HepG2 (cell line): Measurements from ENCODE around the gene ARF5. TPM values are rescaled to one million over a fixed set of nuclear protein-coding genes. Genes with fewer than 3 reads are reported as not detected.

ENCODE experiments used
- FOXK2 ChIP-seq: fragments of 450-650 bp; IDR thresholded peaks from 2 replicates; pipeline ENCODE4 v1.6.1; 2016
- HMGXB4 ChIP-seq, 2 experiments: sonication (generic) in 1 of 2; formaldehyde crosslinking in 1 of 2; IDR thresholded peaks; 2 replicates each; pipeline versions ENCODE4 v1.4.0 to v1.6.1; 2018 to 2020; ENCODE audit warnings: missing genetic modification reagents in 2 of 2, borderline replicate concordance in 1 of 2, low read depth in 1 of 2, mild to moderate bottlenecking in 1 of 2, missing biosample characterization in 1 of 2
- KAT2B ChIP-seq: fragments of 150-350 bp; IDR thresholded peaks from 2 replicates; pipeline ENCODE4 v1.6.1; 2014; ENCODE audit warnings: low read depth, low read length, borderline replicate concordance
- KDM6A ChIP-seq: IDR thresholded peaks from 2 replicates; pipeline ENCODE4 v1.6.1; 2016; ENCODE audit warnings: low read depth
- NCOA2 ChIP-seq: sonication (generic); formaldehyde crosslinking; IDR thresholded peaks from 2 replicates; pipeline ENCODE4 v1.8.0; 2022; ENCODE audit warnings: inconsistent platforms
- NFAT5 ChIP-seq: sonication (generic); formaldehyde crosslinking; IDR thresholded peaks from 2 replicates; pipeline ENCODE4 v1.4.0; 2020; ENCODE audit warnings: missing genetic modification reagents
- SAP130 ChIP-seq: IDR thresholded peaks from 2 replicates; pipeline ENCODE4 v1.6.1; 2016; ENCODE audit warnings: low read depth
- ZFP91 ChIP-seq: sonication (generic); formaldehyde crosslinking; IDR thresholded peaks from 2 replicates; pipeline ENCODE4 v1.9.0; 2022; ENCODE audit warnings: missing genetic modification reagents, mild to moderate bottlenecking, borderline replicate concordance
- ZFY ChIP-seq: sonication (generic); formaldehyde crosslinking; IDR thresholded peaks from 2 replicates; pipeline ENCODE4 v1.4.0; 2020; ENCODE audit warnings: missing genetic modification reagents
- ZNF142 ChIP-seq: sonication (generic); formaldehyde crosslinking; IDR thresholded peaks from 2 replicates; pipeline ENCODE4 v1.4.0; 2020; ENCODE audit warnings: missing genetic modification reagents
- ZNF430 ChIP-seq: sonication (generic); formaldehyde crosslinking; IDR thresholded peaks from 2 replicates; pipeline ENCODE4 v1.9.0; 2021; ENCODE audit warnings: mild to moderate bottlenecking, missing genetic modification reagents
- ZNF816 ChIP-seq: sonication (generic); formaldehyde crosslinking; IDR thresholded peaks from 2 replicates; pipeline ENCODE4 v1.8.0; 2022; ENCODE audit warnings: missing genetic modification reagents, mild to moderate bottlenecking, borderline replicate concordance
- ZSCAN21 ChIP-seq: sonication (generic); formaldehyde crosslinking; IDR thresholded peaks from 2 replicates; pipeline ENCODE4 v1.8.0; 2022; ENCODE audit warnings: mild to moderate bottlenecking, missing genetic modification reagents, moderate library complexity, borderline replicate concordance
- polyA plus RNA-seq, 8 experiments: library from polyadenylated mRNA; depleted of rRNA in 3 of 8; stranded (reverse) in 7 of 8; unstranded in 1 of 8; fragments of >200 nt; fragmentation: Illumina TruSeq in 4 of 8; extraction: Trizol in 4 of 8; gene quantifications; 2 replicates each; pipeline versions ENCODE4 v1.2.1 to v1.2.3, GENCODE V29; 2011 to 2016; ENCODE audit warnings: low read depth in 4 of 8, missing spikeins in 1 of 8, mixed read lengths in 1 of 8; ENCODE audit not compliant: insufficient read depth in 1 of 8
- total RNA-seq, 5 experiments: library from RNA; depleted of rRNA; stranded (reverse); fragments of >200 nt; fragmentation: Illumina TruSeq; extraction: Trizol; gene quantifications; 2 replicates each; pipeline ENCODE4 v1.2.3, GENCODE V29; 2016; ENCODE audit warnings: low read depth in 1 of 5

Gene ARF5
- total and polyA plus RNA-seq, 2 of the 13 experiments (the other 11 are each of a cell fraction or from before 2014, with no cell fraction given), result 109 to 135 TPM

- TF ChIP-seq NFAT5 (CRISPR knock-in tag) (no peak; the same call in 1 of the 2 replicates), FOXK2 (no peak), NCOA2 (CRISPR knock-in tag) (no peak), ZNF816 (CRISPR knock-in tag) (peak; percentile 72), KAT2B (no peak), ZNF142 (CRISPR knock-in tag) (peak; percentile 55; the same call in 1 of the 2 replicates), ZSCAN21 (CRISPR knock-in tag) (peak; percentile 76; the same call in 1 of the 2 replicates), KDM6A (CRISPR knock-in tag) (no peak), ZFP91 (CRISPR knock-in tag) (peak; percentile 76; the same call in 1 of the 2 replicates), ZFY (CRISPR knock-in tag) (peak; percentile 92), SAP130 (CRISPR knock-in tag) (peak; percentile 96), ZNF430 (CRISPR knock-in tag) (0 out of 2 replicates have a peak, but pooled peaks have one; percentile 55), HMGXB4 (CRISPR knock-in tag; IDR thresholded peaks at IDR 0.05; ENCODE audit: borderline replicate concordance in 1 of 2, low read depth in 1 of 2) (peak; percentile 56 to 74; a peak in 3 of 4 replicates)
These were observed 2.9 kb upstream of the ARF5 start, which contains the start of gene GCC1 (continued) for GRCh38 chr7:127585044-127585953.
